ENCODE results near the gene CBX8.

Gene CBX8

GRCh38 chr17:79796763-79797491 is at the start of gene CBX8:
Gene CBX8, minus strand, starts transcription at chr17:79797077. Its CDS starts 79 bp downstream, at chr17:79796998.
- Histone ChIP-seq H3K36me3 (ENCODE audit: control insufficient read depth in 2 of 2, insufficient read depth in 2 of 2, low read length in 2 of 2) (no peaks in the 10 kb centered on the region), H3K4me1 (ENCODE audit: control insufficient read depth in 2 of 2, insufficient read depth in 2 of 2, low read length in 2 of 2) (peaks cover 35 to 40% of the 10 kb centered on the region in 2 donors), H3K27ac (ENCODE audit: low read depth in 2 of 2, low read length in 2 of 2) (peak within 1 kb of the TSS; percentile 77 to 85), H3K9me3 (ENCODE audit: control insufficient read depth in 2 of 2, low read length in 2 of 2) (no peaks in the 10 kb centered on the region), H3K27me3 (ENCODE audit: control insufficient read depth in 2 of 2, insufficient read depth in 2 of 2, low read length in 2 of 2) (peaks cover 43 to 56% of the 10 kb centered on the region in 2 donors), H3K9ac (ENCODE audit: low read depth in 1 of 2, low read length in 2 of 2) (peak within 1 kb of the TSS; percentile 65 to 83), H3K4me3 (ENCODE audit: low read length in 2 of 2) (peak within 1 kb of the TSS; percentile 85 to 90)

GRCh38 chr17:79845601-79845949 is 48.7 kb upstream of the CBX8 start:
- no peaks in the 10 kb centered on the region for H3K9me3 ChIP-seq (ENCODE audit: control insufficient read depth in 2 of 2, low read length in 2 of 2)
- peak overlapping the region in 1 of 2 donors; percentile 47 for H3K9ac ChIP-seq (ENCODE audit: low read depth in 1 of 2, low read length in 2 of 2)
- peak overlapping the region; percentile 64 to 67 for H3K27ac ChIP-seq (ENCODE audit: low read depth in 2 of 2, low read length in 2 of 2)
- peaks cover 23 to 27% of the 10 kb centered on the region in 2 donors for H3K27me3 ChIP-seq (ENCODE audit: control insufficient read depth in 2 of 2, insufficient read depth in 2 of 2, low read length in 2 of 2)
- H3K36me3 ChIP-seq (ENCODE audit: control insufficient read depth in 2 of 2, insufficient read depth in 2 of 2, low read length in 2 of 2) = no peaks in the 10 kb centered on the region
- H3K4me1 ChIP-seq (ENCODE audit: control insufficient read depth in 2 of 2, insufficient read depth in 2 of 2, low read length in 2 of 2) = peaks cover 25 to 26% of the 10 kb centered on the region in 2 donors
- H3K4me3 ChIP-seq (ENCODE audit: low read length in 2 of 2) = no peak overlapping the region

GRCh38 chr17:79844869-79845600 is 48.2 kb upstream of the CBX8 start:
- Histone ChIP-seq H3K4me3 (ENCODE audit: low read length in 2 of 2) (no peak overlapping the region), H3K27me3 (ENCODE audit: control insufficient read depth in 2 of 2, insufficient read depth in 2 of 2, low read length in 2 of 2) (peaks cover 25 to 31% of the 10 kb centered on the region in 2 donors), H3K9me3 (ENCODE audit: control insufficient read depth in 2 of 2, low read length in 2 of 2) (peaks cover 0 to 2% of the 10 kb centered on the region in 2 donors), H3K4me1 (ENCODE audit: control insufficient read depth in 2 of 2, insufficient read depth in 2 of 2, low read length in 2 of 2) (peaks cover 25 to 30% of the 10 kb centered on the region in 2 donors), H3K9ac (ENCODE audit: low read depth in 1 of 2, low read length in 2 of 2) (peak overlapping the region in 1 of 2 donors; percentile 47), H3K36me3 (ENCODE audit: control insufficient read depth in 2 of 2, insufficient read depth in 2 of 2, low read length in 2 of 2) (no peaks in the 10 kb centered on the region), H3K27ac (ENCODE audit: low read depth in 2 of 2, low read length in 2 of 2) (peak overlapping the region; percentile 64 to 67)

GRCh38 chr17:79843816-79844800 is 47.2 kb upstream of the CBX8 start:
- peak overlapping the region in 1 of 2 donors; percentile 64 for H3K27ac ChIP-seq (ENCODE audit: low read depth in 2 of 2, low read length in 2 of 2)
- peaks cover 27 to 33% of the 10 kb centered on the region in 2 donors for H3K27me3 ChIP-seq (ENCODE audit: control insufficient read depth in 2 of 2, insufficient read depth in 2 of 2, low read length in 2 of 2)

GRCh38 chr17:79843474-79843815 is 46.6 kb upstream of the CBX8 start:
- Histone ChIP-seq H3K9me3 (ENCODE audit: control insufficient read depth in 2 of 2, low read length in 2 of 2) (peaks cover 0 to 3% of the 10 kb centered on the region in 2 donors), H3K9ac (ENCODE audit: low read depth in 1 of 2, low read length in 2 of 2) (peak overlapping the region in 1 of 2 donors; percentile 73), H3K4me1 (ENCODE audit: control insufficient read depth in 2 of 2, insufficient read depth in 2 of 2, low read length in 2 of 2) (peaks cover 25 to 32% of the 10 kb centered on the region in 2 donors), H3K27ac (ENCODE audit: low read depth in 2 of 2, low read length in 2 of 2) (no peak overlapping the region), H3K4me3 (ENCODE audit: low read length in 2 of 2) (peak overlapping the region; percentile 56 to 61), H3K36me3 (ENCODE audit: control insufficient read depth in 2 of 2, insufficient read depth in 2 of 2, low read length in 2 of 2) (no peaks in the 10 kb centered on the region), H3K27me3 (ENCODE audit: control insufficient read depth in 2 of 2, insufficient read depth in 2 of 2, low read length in 2 of 2) (peaks cover 27 to 33% of the 10 kb centered on the region in 2 donors)

More at GRCh38 chr17:79843816-79844800, 47.2 kb upstream of the CBX8 start:
- H3K9me3 ChIP-seq (ENCODE audit: control insufficient read depth in 2 of 2, low read length in 2 of 2) = peaks cover 0 to 3% of the 10 kb centered on the region in 2 donors
- H3K4me1 ChIP-seq (ENCODE audit: control insufficient read depth in 2 of 2, insufficient read depth in 2 of 2, low read length in 2 of 2) = peaks cover 25 to 32% of the 10 kb centered on the region in 2 donors
- H3K9ac ChIP-seq (ENCODE audit: low read depth in 1 of 2, low read length in 2 of 2) = peak overlapping the region; percentile 63 to 73
- H3K4me3 ChIP-seq (ENCODE audit: low read length in 2 of 2) = peak overlapping the region; percentile 56 to 61
- no peaks in the 10 kb centered on the region for H3K36me3 ChIP-seq (ENCODE audit: control insufficient read depth in 2 of 2, insufficient read depth in 2 of 2, low read length in 2 of 2)

GRCh38 chr17:79842656-79843473 is 46.0 kb upstream of the CBX8 start:
- Histone ChIP-seq H3K9ac (ENCODE audit: low read depth in 1 of 2, low read length in 2 of 2) (peak overlapping the region in 1 of 2 donors; percentile 73), H3K9me3 (ENCODE audit: control insufficient read depth in 2 of 2, low read length in 2 of 2) (peaks cover 0 to 3% of the 10 kb centered on the region in 2 donors), H3K4me1 (ENCODE audit: control insufficient read depth in 2 of 2, insufficient read depth in 2 of 2, low read length in 2 of 2) (peaks cover 29 to 33% of the 10 kb centered on the region in 2 donors), H3K4me3 (ENCODE audit: low read length in 2 of 2) (peak overlapping the region; percentile 44 to 61), H3K27ac (ENCODE audit: low read depth in 2 of 2, low read length in 2 of 2) (no peak overlapping the region), H3K27me3 (ENCODE audit: control insufficient read depth in 2 of 2, insufficient read depth in 2 of 2, low read length in 2 of 2) (peaks cover 27 to 33% of the 10 kb centered on the region in 2 donors), H3K36me3 (ENCODE audit: control insufficient read depth in 2 of 2, insufficient read depth in 2 of 2, low read length in 2 of 2) (no peaks in the 10 kb centered on the region)

GRCh38 chr17:79842136-79842655 is 45.3 kb upstream of the CBX8 start:
- no peaks in the 10 kb centered on the region for H3K36me3 ChIP-seq (ENCODE audit: control insufficient read depth in 2 of 2, insufficient read depth in 2 of 2, low read length in 2 of 2)
- peaks cover 27 to 33% of the 10 kb centered on the region in 2 donors for H3K27me3 ChIP-seq (ENCODE audit: control insufficient read depth in 2 of 2, insufficient read depth in 2 of 2, low read length in 2 of 2)
- H3K4me3 ChIP-seq (ENCODE audit: low read length in 2 of 2) = no peak overlapping the region
- peaks cover 35 to 39% of the 10 kb centered on the region in 2 donors for H3K4me1 ChIP-seq (ENCODE audit: control insufficient read depth in 2 of 2, insufficient read depth in 2 of 2, low read length in 2 of 2)
- peaks cover 0 to 3% of the 10 kb centered on the region in 2 donors for H3K9me3 ChIP-seq (ENCODE audit: control insufficient read depth in 2 of 2, low read length in 2 of 2)
- H3K9ac ChIP-seq (ENCODE audit: low read depth in 1 of 2, low read length in 2 of 2) = no peak overlapping the region
- no peak overlapping the region for H3K27ac ChIP-seq (ENCODE audit: low read depth in 2 of 2, low read length in 2 of 2)

- Histone ChIP-seq H3K9me3 (ENCODE audit: control insufficient read depth in 2 of 2, low read length in 2 of 2) (peaks cover 0 to 3% of the 10 kb centered on the region in 2 donors), H3K27ac (ENCODE audit: low read depth in 2 of 2, low read length in 2 of 2) (no peak overlapping the region), H3K27me3 (ENCODE audit: control insufficient read depth in 2 of 2, insufficient read depth in 2 of 2, low read length in 2 of 2) (peaks cover 27 to 33% of the 10 kb centered on the region in 2 donors), H3K4me3 (ENCODE audit: low read length in 2 of 2) (no peak overlapping the region), H3K36me3 (ENCODE audit: control insufficient read depth in 2 of 2, insufficient read depth in 2 of 2, low read length in 2 of 2) (no peaks in the 10 kb centered on the region), H3K9ac (ENCODE audit: low read depth in 1 of 2, low read length in 2 of 2) (no peak overlapping the region), H3K4me1 (ENCODE audit: control insufficient read depth in 2 of 2, insufficient read depth in 2 of 2, low read length in 2 of 2) (peaks cover 42 to 45% of the 10 kb centered on the region in 2 donors)
Measured at GRCh38 chr17:79841369-79842135, 44.7 kb upstream of the CBX8 start.

All from mucosa of rectum (tissue), 2 donors.